ENCODE measurements around the gene ZKSCAN1.

Gene ZKSCAN1

GRCh38 chr7:100040575-100040974, 25.2 kb downstream of the ZKSCAN1 start:
- no peak for DNase-seq

DNA sequence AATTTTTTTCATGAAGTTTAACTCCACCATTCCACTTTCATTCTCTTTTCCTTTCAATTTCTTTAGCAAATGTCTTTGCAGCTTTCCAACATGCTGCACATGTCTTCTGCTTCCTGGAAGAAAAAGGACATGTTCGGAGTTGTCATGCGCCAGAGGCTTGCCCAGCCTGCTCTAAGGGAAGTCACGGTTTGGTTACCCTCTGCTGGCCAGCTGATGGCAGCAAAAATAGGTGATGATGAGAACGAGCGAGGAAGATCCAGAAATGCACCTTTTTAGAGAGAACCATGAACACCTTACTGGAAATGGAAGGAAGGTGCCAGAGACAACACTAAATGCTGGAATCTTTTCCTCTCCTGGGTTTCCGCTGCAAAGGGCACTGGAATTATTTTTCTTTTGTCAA, 29.3 kb downstream of the ZKSCAN1 start:
- DNase-seq, result no peak

DNA sequence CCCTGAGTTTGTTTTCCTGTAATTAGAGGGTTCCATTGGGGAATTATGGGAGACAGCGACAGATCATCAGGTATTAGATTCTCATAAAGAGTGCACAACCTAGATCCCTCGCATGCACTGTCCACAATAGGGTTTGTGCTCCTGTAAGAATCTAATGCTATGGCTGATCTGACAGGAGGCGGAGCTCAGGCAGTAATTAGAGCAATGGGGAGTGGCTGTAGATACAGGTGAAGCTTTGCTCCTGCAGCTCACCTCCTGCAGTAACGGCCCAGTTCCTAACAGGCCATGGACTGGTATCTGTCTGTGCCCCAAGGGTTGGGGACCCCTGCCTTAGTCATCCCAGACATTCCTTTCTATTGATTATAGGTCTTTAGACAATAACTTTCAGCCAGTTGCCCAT, 33.3 kb downstream of the ZKSCAN1 start:
- no peak for DNase-seq

DNA sequence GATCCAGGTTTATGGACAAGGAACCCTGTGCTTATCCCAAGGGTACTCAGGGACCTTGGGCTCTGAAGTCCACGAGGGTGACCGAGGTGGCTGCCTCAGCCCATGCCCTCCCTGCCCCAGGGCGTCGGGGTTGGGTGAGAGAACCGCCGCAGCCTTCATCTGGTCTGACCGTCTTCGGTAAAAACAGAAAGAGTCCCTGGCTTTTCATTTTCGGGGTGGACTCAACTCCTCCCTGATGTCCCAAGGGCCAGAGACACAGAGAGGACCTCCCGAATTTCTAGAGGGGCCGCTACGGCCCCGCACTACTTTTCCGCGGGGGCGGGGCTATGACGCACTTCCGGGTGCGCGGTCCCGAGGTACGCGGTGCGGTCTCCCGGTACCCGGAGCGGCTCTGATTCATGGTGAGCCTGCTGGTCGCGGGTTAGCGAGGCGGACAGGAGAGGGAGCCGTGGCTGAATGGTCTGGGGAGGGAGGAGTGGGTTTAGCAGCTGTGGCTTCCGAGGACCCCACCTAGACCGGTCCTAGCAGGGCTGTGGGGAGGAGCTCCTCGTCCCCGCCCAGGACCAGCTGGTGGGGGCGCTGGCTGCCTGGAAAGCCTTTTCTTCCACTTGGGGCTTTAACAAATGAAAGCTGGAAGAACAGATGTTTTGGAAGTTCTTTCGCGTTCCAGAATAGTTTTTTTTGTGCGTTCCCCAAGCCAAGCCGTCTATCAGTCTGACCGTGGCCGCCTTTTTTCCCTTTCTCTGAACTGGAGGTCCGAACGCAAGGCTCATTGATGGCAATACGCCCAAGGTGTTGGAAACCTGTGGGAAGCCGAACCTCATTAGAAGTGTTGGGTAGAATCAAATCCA, 34.3 kb downstream of the ZKSCAN1 start, which contains the start of gene ZSCAN21:
TSS of gene ZSCAN21 (plus strand) at position 334 of the 851 bp plus-strand sequence. CDS start 7,233 bp downstream, outside the sequence.
- peak; percentile 88 to 91 (median 90) for DNase-seq

DNA sequence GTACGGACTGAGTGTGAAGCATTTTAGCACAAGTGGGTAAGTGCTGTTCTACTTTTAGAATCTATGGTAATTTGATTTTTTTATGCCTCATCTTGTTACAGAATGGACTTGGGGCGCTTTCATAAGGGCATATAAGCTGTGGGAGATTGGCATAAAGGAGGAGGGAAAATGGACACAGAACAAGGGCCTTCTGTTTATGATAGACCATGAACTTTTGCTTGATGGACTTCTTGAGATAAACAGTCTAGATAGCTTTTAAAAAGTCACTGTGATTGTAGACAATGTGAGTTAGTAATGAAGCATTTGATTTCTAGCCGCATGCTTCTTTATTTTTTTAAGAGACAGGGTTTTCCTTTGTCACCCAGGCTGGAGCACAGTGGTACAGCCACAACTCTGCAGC, 36.2 kb downstream of the ZKSCAN1 start:
- no peak for DNase-seq

- peak; percentile 33 to 95 (median 76) for DNase-seq
Measured at GRCh38 chr7:100053215-100053614, 37.8 kb downstream of the ZKSCAN1 start.

- DNase-seq, result no peak
Measured at GRCh38 chr7:100057006-100057405, 41.6 kb downstream of the ZKSCAN1 start.

DNA sequence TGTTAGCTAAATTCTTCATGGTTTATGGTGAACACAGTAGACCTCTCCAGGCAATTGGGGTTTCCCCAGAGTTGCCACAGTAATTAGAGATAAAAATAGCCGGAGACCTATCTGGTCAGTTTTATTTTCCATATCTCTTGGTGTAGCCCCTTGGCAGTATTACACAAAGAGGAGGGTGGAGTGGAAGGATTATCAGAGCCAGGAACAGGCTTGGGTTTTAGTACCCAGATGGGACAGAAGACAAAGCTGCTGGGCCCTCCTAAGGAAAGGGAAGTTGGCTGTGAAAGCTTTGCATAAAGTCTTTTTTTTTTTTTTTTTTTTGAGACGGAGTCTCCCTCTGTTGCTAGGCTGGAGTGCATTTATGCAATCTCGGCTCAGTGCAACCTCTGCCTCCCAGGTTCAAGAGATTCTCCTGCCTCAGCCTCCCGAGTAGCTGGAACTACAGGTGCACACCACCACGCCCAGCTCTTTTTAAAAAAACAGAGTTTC, 43.9 kb downstream of the ZKSCAN1 start:
- no peak for DNase-seq

- no peak for DNase-seq
Measured at GRCh38 chr7:100061518-100062193, 46.3 kb downstream of the ZKSCAN1 start.

- DNase-seq, result no peak
Measured at GRCh38 chr7:100063376-100063775, 48.0 kb downstream of the ZKSCAN1 start.

- DNase-seq, result no peak
Measured at GRCh38 chr7:100064162-100064561, 48.8 kb downstream of the ZKSCAN1 start.

DNA sequence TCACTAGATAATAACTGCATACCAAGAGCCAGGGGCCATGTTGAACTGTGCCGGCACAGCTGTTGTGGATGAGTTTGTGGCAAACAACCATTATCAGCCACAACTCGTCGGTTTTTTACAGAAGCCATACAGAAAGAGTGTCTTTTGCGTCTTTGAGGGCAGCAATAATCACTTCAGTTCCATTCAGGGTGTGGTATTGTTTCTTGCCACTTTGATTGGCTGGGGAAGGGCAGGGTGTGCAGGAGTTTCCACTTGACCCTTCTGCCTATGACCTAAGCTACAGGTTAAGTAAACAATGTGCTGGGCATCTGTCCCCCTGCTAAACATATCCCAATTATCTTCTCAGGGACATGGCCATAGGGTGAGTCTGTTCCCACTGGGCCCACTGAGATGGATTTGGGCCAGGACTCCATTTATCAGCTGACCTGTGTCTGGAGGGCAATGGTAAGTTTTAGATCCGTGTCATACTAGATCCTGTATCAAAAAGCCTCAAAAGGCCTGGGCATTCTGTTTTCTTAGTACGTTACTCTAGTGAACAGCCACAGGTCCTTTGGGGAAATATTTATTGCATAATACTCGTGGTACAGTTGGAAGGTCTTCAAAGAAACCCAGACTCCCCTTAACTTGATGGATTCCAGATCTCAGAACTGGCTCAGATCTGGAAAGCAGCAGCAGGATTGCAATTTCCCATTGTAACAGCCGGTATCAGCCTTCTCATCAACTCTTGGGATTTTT, 50.2 kb downstream of the ZKSCAN1 start:
- DNase-seq, result peak in 1 of 3 experiments; percentile 17

- DNase-seq, result no peak
Measured at GRCh38 chr7:100066953-100067352, 51.6 kb downstream of the ZKSCAN1 start.

- no peak for DNase-seq
Measured at GRCh38 chr7:100069991-100070390, 54.6 kb downstream of the ZKSCAN1 start.

GRCh38 chr7:100071018-100071723, 55.8 kb downstream of the ZKSCAN1 start:
- peak in 2 of 3 experiments; percentile 11 to 52 for DNase-seq

DNA sequence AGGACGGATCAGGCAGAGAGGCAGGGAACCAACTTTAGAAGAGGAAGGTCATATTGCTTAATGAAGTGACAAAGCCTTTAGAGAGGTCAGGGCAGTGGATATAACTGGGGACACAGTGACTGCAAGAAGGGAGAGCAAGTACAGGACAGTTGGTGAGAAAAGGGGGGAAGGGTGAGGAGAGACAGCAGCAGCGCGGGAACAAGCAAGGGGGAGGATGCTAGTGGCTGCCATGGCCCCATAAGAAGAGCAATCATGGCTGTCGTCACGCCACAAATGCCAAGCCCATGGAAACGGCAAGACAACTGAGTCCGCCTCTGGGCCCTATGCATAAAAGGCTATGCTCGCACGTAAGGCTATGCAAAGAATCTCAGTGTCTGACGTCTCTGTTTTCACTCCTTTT, 57.1 kb downstream of the ZKSCAN1 start:
- DNase-seq, result no peak

DNA sequence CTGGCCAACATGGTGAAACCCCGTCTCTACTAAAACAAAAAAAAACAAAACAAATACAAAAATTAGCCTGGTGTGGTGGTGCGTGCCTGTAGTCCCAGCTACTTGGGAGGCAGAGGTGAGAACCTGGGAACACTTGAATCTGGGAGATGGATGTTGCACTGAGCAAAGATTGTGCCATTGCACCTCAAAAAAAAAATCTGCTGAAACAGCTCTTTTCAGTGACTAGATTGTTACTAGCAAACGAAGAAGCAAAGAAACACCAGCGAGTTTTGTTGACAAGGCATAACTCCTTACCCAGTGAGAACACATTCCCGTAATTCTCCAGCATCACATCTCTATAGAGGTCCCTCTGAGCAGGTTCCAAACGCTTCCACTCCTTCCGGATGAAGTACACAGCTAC, 59.4 kb downstream of the ZKSCAN1 start:
- DNase-seq, result no peak

DNA sequence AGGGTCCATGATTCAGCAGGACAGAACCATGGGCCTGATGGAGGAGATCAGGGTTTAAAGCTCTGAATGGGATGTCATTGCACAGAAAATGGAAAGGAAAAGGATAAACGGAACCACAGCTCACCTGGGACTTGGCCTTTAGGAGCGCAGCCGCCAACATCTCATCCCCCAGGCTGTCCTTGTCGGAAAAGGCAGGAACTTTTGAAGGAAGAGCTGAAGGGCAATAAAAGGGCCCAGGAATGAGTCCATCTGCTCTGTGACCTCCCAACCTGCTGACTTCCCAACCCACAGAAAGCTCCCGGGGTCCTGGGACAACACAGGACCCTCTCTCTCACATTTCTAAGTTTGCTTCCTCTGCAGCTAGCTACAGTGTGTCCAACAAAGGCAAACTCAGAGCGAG, 60.0 kb downstream of the ZKSCAN1 start:
- DNase-seq, result no peak

GRCh38 chr7:100077205-100077604, 61.8 kb downstream of the ZKSCAN1 start:
- no peak for DNase-seq

- DNase-seq, result no peak
Measured at GRCh38 chr7:100079024-100079560, 63.7 kb downstream of the ZKSCAN1 start.

DNA sequence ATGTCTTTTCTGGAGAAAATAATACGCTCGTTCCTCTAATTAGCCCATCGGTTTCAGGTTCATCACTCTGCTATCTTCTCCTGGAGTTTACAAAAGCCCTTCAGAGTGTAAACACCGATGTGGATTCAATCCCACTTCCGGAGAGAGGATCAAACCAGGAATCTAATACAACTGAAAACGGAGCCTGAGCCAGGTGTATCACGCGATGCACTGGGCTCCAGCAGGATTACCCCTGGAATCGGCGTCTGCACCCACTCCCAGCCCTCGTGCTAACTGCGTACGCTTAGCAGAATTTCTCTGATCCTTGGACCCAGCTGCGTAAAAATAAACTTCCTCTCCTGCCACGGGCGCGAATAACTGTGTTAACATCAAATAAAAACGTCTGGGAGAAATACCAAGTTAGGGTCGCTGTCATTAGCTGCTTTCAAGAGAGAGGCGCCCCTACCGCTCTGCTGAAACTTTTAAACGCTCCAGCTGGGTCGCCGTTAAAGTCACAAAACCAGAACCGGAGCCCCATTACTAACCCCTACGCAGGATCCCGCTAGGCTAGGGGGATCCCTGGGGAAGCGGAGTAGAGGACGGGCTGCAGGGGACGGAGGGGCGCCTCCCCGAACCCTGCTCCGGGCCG, 65.6 kb downstream of the ZKSCAN1 start:
- peak; percentile 25 to 85 (median 71) for DNase-seq
